NCI-H2029 (cell line): ENCODE data around the gene LATS2.
"Not testable (repeated sequence)": the region's sequence is repeated elsewhere in the genome, so short reads cannot be mapped to it uniquely, and the experiment has no call there.

ENCODE experiments used
- DNase-seq: peaks from one replicate; lab custom pipeline; 2025; lab: John Stamatoyannopoulos, UW

LATS2 gene

DNA sequence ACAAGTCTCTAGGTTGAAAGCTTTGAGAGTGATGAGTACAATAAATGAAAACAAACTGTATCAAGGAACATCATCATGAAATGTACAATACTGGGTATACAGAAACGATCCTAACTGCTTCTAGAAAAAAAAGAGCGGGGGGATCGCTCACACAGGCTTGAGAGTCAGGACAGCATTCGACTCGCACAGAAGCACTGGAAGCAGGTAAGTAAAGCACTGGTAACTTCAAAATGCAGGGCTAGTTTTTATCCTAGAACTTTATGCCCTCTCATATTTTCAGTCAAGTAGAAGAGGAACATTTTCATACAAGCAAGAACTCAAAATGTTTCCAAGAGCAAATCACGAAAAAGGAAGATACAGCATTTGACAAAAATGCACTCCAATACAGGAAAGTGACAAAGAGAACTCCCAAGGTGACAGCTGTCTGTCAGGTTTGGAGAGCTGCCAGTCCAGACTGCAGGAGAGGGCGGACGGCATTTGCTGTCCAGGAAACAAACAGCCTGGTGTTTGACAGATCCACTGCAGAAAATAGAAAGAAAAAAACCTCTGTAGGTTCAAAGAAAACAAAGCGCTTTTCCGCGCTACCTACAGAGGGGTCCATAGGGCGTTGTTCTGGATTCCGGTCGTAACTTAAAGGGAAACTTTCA lies 100.6 kb downstream of the LATS2 start:
- peak; percentile 0 for DNase-seq

GRCh38 chr13:20957049-20957620 lies 104.3 kb downstream of the LATS2 start:
- DNase-seq: not testable (repeated sequence)

DNA sequence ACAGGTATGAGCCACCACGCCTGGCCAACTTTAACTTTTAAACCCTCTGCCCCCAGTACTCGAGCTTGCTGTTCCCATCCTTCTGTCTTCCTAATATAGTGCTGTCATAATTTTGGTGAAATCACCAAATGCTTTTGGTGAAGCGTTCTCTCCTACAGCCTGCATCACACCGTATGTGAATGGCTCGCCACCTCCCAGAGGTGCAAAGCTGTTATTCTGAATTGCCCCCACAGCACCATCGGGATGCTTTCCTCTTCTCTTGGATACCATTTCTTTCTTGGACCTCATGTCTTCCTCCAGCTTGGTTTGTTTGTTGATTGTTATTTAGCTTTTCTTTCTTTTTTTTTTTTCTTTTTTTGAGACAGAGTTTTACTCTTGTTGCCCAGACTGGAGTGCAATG lies 105.9 kb downstream of the LATS2 start:
- DNase-seq: no peak

DNA sequence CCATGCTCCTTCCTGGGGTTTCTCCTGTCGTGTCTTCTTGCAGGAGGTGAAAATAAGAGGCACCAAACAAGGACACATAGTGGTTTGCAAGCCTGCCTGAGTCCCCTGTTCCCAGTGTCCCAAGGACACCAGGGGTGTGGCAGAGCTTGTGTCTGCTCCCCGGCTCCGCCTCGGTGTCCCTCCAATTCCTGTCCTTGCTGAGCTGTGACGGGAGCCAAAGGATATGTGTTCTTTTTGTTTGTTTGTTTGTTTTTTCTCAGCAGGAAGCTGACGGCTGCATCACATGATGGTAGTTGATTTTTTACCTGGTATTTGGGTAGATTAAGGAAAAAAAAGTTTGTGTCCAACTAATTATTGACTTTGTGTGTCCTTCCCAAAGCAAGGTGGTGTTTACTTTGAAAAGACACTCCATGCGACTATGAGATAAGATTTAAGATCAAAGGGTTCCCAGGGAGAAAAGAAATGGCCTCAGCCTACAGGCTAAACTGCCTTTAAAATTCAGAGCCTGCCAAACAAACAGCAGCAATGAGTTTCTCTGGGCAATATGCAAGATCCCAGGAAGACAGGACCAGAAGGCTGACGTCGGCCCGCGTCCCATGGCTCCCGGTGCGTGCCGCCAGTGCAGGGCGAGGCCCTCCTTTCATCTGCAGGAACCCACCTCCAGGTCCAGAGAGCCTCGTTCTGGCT lies 108.0 kb downstream of the LATS2 start:
- no peak for DNase-seq

DNA sequence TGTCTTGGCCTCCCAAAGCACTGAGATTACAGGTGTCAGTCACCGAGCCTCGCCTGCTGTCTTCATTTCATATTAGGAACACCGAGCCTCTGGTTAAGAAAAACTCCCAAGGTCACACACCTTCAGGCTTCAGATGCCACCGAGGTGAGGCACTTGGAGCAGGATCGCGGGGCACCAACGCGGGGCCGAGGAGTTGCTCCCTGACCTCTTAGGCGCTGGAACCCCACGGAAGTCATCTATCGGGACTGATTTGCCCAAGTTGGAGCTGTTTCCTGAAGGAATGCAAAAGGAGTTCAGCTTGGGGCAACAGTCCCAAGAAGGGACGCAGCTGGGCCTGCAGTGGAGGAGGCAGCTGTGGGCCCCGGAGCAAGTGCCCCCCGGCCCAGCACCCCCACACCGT lies 108.5 kb downstream of the LATS2 start:
- no peak for DNase-seq

GRCh38 chr13:20948001-20948400 lies 113.4 kb downstream of the LATS2 start:
- not testable (repeated sequence) for DNase-seq

DNA sequence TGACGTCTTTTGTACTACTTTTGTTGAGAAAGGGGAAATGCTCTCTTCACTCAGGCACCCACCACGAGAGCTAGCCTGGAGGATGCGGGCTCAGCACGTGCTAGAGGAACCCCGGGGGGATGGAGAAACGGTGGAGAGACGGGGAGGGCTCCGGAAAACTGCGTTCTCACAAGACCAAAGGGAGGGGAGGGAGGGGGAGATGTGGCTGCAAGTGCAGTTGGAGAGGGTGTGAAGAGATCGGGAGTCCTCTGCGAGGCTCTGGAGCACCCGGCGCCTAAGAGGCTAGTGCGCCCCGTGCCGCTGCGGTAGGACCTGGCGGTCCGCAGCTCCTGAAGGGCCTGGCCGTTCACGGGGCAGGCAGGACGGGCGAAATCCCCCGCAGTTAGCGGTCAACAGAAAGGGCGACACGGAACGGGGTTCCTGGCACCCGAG lies 115.4 kb downstream of the LATS2 start:
- DNase-seq: no peak

DNA sequence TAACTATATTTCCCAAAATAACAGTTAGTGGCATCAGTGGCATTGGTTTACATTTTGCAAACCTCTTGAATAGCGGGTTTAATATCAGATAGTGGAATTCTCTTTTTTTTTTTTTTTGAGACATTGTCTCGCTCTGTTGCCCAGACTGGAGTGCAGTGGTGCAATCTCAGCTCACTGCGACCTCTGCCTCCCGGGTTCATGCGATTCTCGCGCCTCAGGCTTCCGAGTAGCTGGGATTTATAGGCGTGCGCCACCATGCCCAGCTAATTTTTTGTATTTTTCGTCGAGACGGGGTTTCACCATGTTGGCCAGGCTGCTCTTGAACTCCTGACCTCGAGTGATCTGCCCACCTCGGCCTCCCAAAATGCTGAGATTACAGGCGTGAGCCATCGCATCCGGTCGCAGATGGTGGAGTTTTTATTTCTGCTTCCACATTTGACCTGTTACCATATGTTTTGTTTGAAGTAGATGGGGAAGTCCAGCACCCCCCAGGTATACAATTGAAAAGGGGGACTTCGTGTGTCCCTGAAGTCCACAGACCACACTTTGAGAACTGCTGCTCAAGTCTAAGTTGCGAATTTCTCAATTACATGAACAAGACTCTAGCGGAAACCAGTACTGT lies 118.3 kb downstream of the LATS2 start:
- no peak for DNase-seq

- DNase-seq: not testable (repeated sequence)
These were observed 120.9 kb downstream of the LATS2 start for GRCh38 chr13:20940511-20940910.

- DNase-seq: no peak
These were observed 121.3 kb downstream of the LATS2 start for GRCh38 chr13:20940083-20940482.

- DNase-seq: no peak
These were observed 121.7 kb downstream of the LATS2 start for GRCh38 chr13:20939662-20940061.

- DNase-seq: no peak
These were observed 123.1 kb downstream of the LATS2 start for GRCh38 chr13:20938302-20938701.

DNA sequence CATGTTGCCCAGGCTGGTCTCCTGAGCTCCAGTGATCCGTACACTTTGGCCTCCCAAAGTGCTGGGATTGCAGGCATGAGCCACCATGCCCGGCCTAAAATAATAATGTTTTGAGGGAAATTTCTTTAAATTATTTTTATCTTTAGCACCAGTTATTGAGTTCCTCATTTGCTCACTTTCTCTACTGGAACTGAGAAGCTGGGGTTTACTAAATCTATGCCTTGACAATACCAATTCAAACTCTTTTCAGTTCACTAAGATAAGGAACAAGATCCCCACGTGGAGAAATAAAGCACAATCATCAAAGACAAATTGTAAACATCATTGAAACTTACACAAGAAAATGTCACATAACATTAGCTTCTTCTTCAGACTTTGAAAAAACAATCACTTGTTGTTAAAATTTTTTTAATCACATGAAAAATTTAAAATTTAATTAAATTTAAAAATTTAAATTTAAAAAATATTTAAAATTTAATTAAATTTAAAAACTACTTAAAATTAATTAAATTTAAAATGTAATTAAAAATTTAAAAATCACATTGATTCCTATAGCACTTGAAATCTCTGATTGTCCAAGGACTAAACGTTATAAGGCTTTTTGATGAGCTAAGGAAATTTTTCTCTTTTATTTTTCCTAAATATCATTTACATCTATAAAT lies 133.7 kb downstream of the LATS2 start:
- DNase-seq: no peak

- DNase-seq: not testable (repeated sequence)
These were observed 136.0 kb downstream of the LATS2 start for GRCh38 chr13:20925395-20925790.

GRCh38 chr13:20924758-20925394 lies 136.5 kb downstream of the LATS2 start:
- peak; percentile 56 for DNase-seq

DNA sequence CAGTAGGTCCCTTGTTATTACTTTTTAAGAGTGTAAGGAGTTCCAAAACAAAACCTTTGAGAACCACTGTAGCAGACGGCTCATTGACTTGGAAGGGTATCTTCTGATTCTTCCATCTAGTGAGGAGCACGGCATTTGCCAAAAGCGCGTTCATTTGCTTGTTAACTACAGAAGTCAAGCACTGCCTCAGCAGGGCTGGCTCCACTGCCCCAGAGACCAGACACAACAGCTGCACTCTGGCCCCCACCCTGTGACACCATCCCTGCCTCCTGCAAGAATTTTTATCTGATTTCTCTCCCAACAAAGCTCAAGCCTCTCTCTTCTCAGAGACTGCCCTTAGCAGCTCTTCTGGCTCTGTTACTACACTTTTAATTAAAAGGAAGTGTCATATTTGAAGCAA lies 138.1 kb downstream of the LATS2 start:
- no peak for DNase-seq
